ENCODE results near the gene ADARB2.

ADARB2 gene

DNA sequence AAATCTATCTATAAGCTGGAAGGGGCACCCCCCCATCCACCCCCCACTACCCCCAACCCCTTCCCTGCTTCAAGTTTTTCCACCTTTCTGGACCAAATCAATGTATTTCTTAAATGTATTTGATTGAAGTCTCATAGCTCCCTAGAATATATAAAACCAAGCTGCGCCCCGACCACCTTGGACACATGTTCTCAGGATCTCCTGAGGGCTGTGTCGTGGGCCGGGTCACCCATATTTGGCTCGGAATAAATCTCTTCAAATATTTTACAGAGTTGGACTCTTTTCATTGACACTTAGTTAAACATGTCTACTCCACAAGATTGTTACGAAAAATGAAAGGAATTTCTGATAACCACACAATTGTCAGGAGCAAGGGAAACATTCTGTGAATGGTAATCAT, 215.6 kb downstream of the ADARB2 start:
- Mint-ChIP-seq H3K36me3 (no peaks in the 10 kb centered on the region), H3K27me3 (no peaks in the 10 kb centered on the region), H3K27ac (no peak overlapping the region), H3K4me3 (no peak overlapping the region), H3K9me3 (no peaks in the 10 kb centered on the region), H3K4me1 (peaks cover 9% of the 10 kb centered on the region)
- ATAC-seq (ENCODE audit: low read depth): no peak
- DNase-seq (ENCODE audit: low spot score in 2 of 2): no peak

DNA sequence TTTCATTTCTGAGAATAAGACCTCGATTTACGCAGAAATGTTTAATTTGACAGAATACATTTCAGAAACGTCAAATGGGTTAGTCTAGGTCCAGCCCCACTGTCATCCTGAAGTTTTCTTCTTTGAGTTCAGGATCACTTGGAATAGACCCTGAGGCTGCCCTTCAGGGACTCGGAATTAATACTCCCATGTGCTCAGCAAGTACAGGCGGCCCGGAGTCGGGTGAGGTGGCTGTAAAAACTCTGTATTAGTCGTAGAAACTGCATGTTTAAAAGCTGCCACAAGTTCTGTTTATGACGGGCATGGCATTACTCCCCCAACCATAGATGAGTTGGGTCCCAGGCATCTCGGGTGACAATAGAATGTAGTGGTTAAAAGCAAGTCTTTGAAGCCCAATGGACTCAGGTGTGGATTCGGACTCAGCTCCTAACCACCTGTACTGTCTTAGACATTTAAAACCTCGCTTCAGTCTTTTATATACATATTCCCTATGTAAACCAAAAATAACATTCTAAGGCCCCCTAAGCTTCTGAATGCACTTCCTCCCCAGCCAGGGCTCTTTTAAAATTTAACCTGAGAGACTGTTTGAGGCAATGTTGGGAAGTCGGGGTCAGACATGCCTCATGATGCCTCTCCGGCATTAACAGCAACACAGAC, 216.3 kb downstream of the ADARB2 start:
- no peaks in the 10 kb centered on the region for H3K27me3 Mint-ChIP-seq
- peaks cover 9% of the 10 kb centered on the region for H3K4me1 Mint-ChIP-seq
- DNase-seq (ENCODE audit: low spot score in 2 of 2): no peak

DNA sequence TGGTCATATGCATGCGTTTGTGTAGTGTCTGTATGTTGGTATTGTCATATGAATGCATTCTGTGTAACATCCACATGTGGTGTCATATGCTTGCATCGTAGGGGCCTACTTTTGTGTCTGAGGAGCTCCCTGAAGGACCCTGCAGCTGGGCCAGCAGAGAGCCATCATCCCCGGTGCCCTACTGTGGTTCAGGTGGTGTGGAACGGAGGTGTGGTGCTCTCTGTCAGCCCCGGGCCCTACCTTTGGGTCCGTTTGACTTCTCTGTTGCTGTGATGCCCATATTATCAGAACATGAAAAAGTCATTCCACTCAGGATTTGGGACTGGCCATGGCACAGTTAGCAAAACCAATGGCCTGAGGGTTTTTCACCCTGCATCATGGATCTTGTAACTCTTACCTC, 217.9 kb downstream of the ADARB2 start:
- ATAC-seq (ENCODE audit: low read depth): no peak
- H3K4me3 Mint-ChIP-seq: no peak overlapping the region
- H3K27me3 Mint-ChIP-seq: no peaks in the 10 kb centered on the region
- no peak overlapping the region for H3K27ac Mint-ChIP-seq
- H3K4me1 Mint-ChIP-seq: peaks cover 7% of the 10 kb centered on the region
- no peaks in the 10 kb centered on the region for H3K36me3 Mint-ChIP-seq
- no peaks in the 10 kb centered on the region for H3K9me3 Mint-ChIP-seq
- no peak for DNase-seq (ENCODE audit: low spot score in 2 of 2)

More for the DNA sequence above, 216.3 kb downstream of the ADARB2 start:
- H3K4me3 Mint-ChIP-seq: no peak overlapping the region
- no peak for ATAC-seq (ENCODE audit: low read depth)
- no peaks in the 10 kb centered on the region for H3K36me3 Mint-ChIP-seq
- no peak overlapping the region for H3K27ac Mint-ChIP-seq
- no peaks in the 10 kb centered on the region for H3K9me3 Mint-ChIP-seq

DNA sequence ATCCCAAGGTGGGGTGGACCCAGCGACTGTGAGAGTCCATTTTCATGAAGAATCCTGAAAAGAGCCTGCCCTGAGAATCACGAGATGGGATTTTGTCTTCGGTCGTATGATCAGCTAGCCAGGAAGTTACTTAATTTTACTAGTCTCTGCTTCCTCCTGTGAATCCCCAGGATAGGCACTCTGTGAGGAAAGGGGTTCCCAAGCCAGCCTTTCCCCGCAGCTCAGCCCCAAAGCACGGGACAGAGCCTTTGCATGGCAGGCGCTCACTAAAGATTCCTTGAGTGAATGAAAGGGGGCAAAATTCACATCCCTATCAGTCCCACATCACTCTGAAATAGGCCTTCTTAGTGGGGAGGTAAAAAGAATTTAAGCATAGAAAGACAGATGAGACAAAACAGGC, 219.6 kb downstream of the ADARB2 start:
- Mint-ChIP-seq H3K4me1 (peaks cover 5% of the 10 kb centered on the region), H3K4me3 (no peak overlapping the region), H3K36me3 (no peaks in the 10 kb centered on the region), H3K27me3 (no peaks in the 10 kb centered on the region), H3K9me3 (no peaks in the 10 kb centered on the region), H3K27ac (no peak overlapping the region)
- ATAC-seq (ENCODE audit: low read depth) (no peak), DNase-seq (ENCODE audit: low spot score in 2 of 2) (peak in 1 of 2 donors; percentile 7)

DNA sequence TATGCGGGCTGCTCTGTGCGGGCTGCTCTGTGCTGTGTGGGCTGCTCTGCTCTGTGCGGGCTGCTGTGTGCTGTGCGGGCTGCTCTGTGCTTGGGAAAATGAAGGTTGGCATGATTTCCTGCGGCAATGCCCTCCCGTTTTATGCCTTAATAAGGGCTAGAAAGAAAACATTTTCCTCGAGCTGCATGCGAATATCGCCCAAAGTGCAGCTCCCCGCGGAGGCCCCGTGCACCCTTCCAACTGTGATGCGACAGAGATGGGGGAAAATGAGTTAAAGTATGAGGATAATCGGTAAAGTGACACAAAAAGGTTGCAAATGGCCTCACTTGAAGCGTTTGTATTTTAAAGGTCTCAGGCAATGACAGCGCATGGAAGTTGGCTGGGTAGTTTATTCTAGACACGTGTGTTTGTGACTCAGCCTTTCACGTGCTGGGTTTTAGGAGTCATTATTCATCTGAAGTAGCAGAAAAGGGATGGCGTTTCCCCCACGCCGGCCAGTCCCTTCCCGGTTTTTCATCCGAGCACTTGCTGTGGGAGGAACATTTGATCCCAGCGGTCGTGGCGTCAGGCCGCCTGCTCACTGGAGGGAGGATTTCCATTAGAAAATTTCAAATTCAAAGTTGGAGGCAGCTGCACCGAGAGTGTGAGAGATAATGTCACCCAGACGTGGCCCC, 220.7 kb downstream of the ADARB2 start:
- Mint-ChIP-seq H3K9me3 (no peaks in the 10 kb centered on the region), H3K4me3 (no peak overlapping the region), H3K27ac (no peak overlapping the region), H3K4me1 (peaks cover 3% of the 10 kb centered on the region), H3K36me3 (no peaks in the 10 kb centered on the region), H3K27me3 (no peaks in the 10 kb centered on the region)
- ATAC-seq (ENCODE audit: low read depth) (no peak), DNase-seq (ENCODE audit: low spot score in 2 of 2) (no peak)

DNA sequence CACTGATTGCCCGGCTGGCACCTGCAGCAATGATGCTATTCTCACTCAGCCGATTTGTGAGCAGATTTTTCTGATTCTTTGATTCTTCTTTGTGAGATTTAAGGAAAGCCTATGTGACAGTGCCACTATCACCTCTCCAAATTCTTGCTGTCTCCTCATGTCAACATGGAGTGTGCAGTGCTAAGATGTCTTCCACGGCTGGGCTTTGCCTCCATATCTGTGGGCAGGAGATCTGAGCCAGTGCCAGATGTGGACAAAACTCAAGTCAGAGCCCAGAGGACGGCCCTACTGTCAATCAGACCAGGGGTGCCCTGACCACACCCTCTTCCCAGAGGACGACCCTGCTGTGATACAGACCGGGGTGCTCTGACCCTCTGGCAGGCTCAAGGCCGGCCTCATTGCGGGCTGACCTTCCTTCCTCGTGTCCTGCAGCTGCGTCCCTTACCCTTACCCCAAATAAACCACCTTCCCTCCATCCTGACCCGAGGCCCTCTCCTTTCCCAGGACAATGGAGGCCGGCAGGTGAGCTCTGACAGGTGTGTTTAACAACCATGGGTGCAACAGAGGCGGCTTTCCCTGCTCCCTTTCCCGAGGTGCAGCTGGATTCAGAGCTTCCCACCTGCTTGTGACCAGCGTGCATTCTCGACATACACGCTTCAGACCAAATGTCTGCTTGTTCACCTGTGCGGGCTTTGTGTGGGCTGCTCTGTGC, 221.4 kb downstream of the ADARB2 start:
- peaks cover 1% of the 10 kb centered on the region for H3K9me3 Mint-ChIP-seq
- peaks cover 6% of the 10 kb centered on the region for H3K4me1 Mint-ChIP-seq
- H3K27me3 Mint-ChIP-seq: no peaks in the 10 kb centered on the region
- H3K27ac Mint-ChIP-seq: no peak overlapping the region
- H3K4me3 Mint-ChIP-seq: no peak overlapping the region
- H3K36me3 Mint-ChIP-seq: peaks cover 2% of the 10 kb centered on the region
- ATAC-seq (ENCODE audit: low read depth) (no peak), DNase-seq (ENCODE audit: low spot score in 2 of 2) (no peak)

DNA sequence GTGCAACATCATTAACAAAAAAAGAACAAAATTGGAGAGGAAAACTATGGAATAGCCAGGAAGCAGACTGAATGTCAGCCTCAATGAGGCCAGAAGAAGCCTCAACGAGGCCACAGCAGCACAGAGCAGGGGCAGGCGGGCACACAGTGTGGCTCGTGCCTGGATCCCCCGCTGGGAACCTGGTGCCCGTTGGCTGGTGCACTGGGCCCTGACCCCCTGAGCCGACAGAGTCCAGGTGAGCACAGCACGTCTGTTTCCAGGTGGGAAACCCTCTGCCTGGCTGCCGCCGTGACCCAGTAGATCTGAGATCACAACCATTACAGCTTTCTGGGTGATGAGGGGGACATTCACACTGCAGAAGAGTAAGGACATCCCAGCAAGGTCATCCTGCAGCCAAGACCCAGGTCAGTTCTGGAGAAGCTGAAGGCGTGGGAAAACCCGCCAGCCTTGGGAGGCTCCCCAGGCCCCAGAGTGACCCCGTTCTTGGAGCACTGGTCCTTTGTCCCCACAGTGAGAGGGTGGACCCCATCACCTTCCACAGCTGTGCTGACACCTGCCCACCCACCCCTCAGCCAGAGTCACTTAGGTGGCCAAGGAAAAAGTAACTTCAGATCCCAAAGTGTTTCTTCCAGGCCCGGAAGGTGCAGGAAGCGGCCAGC, 222.1 kb downstream of the ADARB2 start:
- Mint-ChIP-seq H3K36me3 (peaks cover 2% of the 10 kb centered on the region), H3K27ac (no peak overlapping the region)

DNA sequence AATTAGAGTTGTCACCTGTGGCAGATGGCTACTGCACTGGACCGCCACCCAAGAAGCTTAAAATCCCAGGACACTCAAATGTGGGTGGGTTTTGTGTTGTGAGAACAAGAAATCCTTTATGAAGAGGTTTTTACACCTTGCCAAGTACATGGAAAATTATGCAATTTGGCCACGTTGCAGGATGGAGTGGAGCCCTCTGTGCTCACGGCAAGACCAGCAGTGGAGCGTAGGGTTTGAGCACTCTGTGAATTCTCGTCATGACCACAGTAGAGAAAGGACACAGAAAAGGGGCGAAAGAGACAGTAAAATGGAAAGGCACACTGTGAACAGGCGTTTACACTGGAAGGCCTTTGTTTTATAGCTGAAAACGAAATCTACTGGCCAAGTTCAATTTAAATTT, 222.6 kb downstream of the ADARB2 start:
- H3K27ac Mint-ChIP-seq: no peak overlapping the region
- ATAC-seq (ENCODE audit: low read depth): no peak
- H3K4me1 Mint-ChIP-seq: peaks cover 6% of the 10 kb centered on the region
- DNase-seq (ENCODE audit: low spot score in 2 of 2): no peak
- peaks cover 1% of the 10 kb centered on the region for H3K9me3 Mint-ChIP-seq
- H3K4me3 Mint-ChIP-seq: no peak overlapping the region
- H3K36me3 Mint-ChIP-seq: peaks cover 2% of the 10 kb centered on the region
- no peaks in the 10 kb centered on the region for H3K27me3 Mint-ChIP-seq

More for the DNA sequence above, 222.1 kb downstream of the ADARB2 start:
- no peak for DNase-seq (ENCODE audit: low spot score in 2 of 2)
- H3K4me1 Mint-ChIP-seq: peaks cover 6% of the 10 kb centered on the region
- H3K9me3 Mint-ChIP-seq: peaks cover 1% of the 10 kb centered on the region
- no peaks in the 10 kb centered on the region for H3K27me3 Mint-ChIP-seq
- ATAC-seq (ENCODE audit: low read depth): no peak
- H3K4me3 Mint-ChIP-seq: no peak overlapping the region

DNA sequence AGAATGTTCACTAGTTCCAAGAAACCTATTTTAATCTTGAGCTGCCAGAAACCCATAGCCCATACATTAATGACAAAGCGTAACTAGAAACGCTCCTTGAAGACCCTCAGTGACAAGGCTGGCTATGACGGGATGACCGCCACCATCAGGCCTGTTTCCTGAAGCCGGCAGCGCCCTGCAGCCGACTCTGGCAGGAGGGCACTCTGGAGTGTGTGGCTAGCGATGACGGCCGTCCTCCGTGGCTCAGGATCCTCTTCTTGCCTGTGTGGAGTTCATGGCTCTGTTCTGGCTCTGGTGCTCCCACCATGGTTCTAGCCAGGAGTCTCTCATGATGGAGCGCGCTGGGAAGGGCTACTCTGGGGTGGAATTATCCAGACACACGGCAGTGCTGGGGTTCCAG, 224.1 kb downstream of the ADARB2 start:
- ATAC-seq (ENCODE audit: low read depth): no peak
- Mint-ChIP-seq H3K27ac (no peak overlapping the region), H3K4me3 (no peak overlapping the region), H3K4me1 (peaks cover 6% of the 10 kb centered on the region), H3K27me3 (no peaks in the 10 kb centered on the region), H3K36me3 (peaks cover 2% of the 10 kb centered on the region), H3K9me3 (peaks cover 1% of the 10 kb centered on the region)
- DNase-seq (ENCODE audit: low spot score in 2 of 2): no peak

DNA sequence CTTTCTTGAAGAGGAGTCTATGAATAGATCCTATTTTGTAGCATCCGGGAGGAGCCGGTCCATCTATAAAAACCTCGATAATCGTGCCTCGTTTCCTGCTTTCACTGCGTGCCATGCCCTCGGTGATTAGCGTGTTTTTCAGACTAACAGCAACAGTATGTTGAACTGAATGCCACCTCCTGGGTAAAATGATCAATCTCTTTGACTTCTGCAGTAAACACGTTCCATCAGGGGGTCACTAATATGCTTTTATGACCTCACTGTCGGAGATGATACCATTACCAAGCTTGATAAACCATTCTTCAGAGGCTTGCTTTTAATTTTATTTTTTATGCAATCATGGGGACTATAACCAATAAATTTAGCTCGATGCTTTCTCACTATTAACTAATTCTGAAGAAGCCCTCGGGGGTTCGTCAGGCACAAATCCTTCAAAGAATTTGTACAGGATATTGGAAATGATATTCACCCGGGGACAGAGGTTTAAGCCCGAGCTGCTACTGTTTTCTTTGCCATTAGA, 228.3 kb downstream of the ADARB2 start:
- Mint-ChIP-seq H3K27me3 (peaks cover 4% of the 10 kb centered on the region), H3K36me3 (peaks cover 2% of the 10 kb centered on the region), H3K4me1 (peaks cover 13% of the 10 kb centered on the region), H3K27ac (no peak overlapping the region), H3K4me3 (no peak overlapping the region), H3K9me3 (peaks cover 1% of the 10 kb centered on the region)
- DNase-seq (ENCODE audit: low spot score in 2 of 2) (no peak), ATAC-seq (ENCODE audit: low read depth) (no peak)

DNA sequence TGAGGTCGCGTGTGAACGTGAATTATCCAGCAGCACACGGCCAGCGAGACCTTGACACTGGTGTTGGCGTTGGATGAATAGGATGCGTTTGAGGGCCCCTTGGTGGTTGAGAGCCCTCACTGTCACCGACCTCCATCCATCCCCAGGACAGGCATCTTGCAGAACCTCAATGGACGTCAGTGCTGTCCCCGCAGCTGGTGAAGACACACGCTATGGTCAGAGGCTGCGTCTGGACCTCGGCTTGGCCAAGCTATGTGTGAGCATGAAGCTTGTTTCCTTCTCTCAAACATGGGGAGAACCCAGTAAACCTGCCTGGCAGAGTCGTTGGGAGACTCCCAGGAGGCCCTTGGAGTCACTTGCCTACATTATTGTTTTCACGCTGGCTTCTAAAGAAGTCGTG, 229.2 kb downstream of the ADARB2 start:
- H3K36me3 Mint-ChIP-seq: peaks cover 2% of the 10 kb centered on the region
- no peak for ATAC-seq (ENCODE audit: low read depth)
- no peak overlapping the region for H3K4me3 Mint-ChIP-seq
- H3K9me3 Mint-ChIP-seq: peaks cover 1% of the 10 kb centered on the region
- peaks cover 13% of the 10 kb centered on the region for H3K4me1 Mint-ChIP-seq
- no peak for DNase-seq (ENCODE audit: low spot score in 2 of 2)
- no peak overlapping the region for H3K27ac Mint-ChIP-seq
- peaks cover 4% of the 10 kb centered on the region for H3K27me3 Mint-ChIP-seq

DNA sequence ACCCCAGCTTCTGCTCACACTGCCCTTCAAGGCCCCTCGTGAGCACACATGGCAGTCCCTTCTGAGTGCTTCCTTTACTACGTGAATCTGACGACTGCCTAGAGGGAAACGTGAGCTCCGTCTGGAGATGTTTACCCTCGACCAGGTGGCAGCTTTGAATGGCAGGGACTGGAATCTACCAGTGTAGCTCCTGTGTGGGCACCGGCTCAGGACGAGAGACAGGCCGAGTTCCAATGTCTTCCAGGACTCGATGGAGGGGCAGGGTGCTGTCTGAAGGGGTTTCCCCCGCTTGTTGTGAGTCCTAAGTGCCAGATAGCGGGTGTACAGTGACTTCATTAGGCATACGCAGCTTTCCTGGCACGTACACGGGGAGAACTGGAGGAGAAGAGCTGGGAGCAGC, 229.9 kb downstream of the ADARB2 start:
- H3K27me3 Mint-ChIP-seq: peaks cover 4% of the 10 kb centered on the region
- no peak overlapping the region for H3K27ac Mint-ChIP-seq
- peaks cover 13% of the 10 kb centered on the region for H3K4me1 Mint-ChIP-seq
- no peak for ATAC-seq (ENCODE audit: low read depth)
- DNase-seq (ENCODE audit: low spot score in 2 of 2): no peak
- H3K36me3 Mint-ChIP-seq: peaks cover 2% of the 10 kb centered on the region
- peaks cover 1% of the 10 kb centered on the region for H3K9me3 Mint-ChIP-seq
- H3K4me3 Mint-ChIP-seq: no peak overlapping the region

DNA sequence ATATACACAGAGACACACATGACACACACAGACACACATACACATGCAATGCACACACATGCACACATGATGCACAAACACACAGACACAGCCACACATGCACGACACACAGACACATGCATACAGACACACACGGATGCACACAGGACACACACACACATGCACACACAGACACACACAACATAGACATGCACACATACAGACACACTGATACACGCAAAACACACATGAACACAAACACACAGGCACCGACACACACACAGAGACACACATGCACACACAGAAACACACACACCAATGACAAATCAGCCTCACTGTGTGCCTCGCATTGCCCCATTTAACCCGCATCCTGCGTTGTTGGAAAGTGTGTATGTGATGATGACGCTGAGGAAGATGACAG, 232.4 kb downstream of the ADARB2 start:
- no peak overlapping the region for H3K4me3 Mint-ChIP-seq
- DNase-seq (ENCODE audit: low spot score in 2 of 2): no peak
- H3K27me3 Mint-ChIP-seq: peaks cover 4% of the 10 kb centered on the region
- H3K9me3 Mint-ChIP-seq: no peaks in the 10 kb centered on the region
- no peak for ATAC-seq (ENCODE audit: low read depth)
- no peaks in the 10 kb centered on the region for H3K36me3 Mint-ChIP-seq
- H3K27ac Mint-ChIP-seq: no peak overlapping the region
- H3K4me1 Mint-ChIP-seq: peaks cover 9% of the 10 kb centered on the region

DNA sequence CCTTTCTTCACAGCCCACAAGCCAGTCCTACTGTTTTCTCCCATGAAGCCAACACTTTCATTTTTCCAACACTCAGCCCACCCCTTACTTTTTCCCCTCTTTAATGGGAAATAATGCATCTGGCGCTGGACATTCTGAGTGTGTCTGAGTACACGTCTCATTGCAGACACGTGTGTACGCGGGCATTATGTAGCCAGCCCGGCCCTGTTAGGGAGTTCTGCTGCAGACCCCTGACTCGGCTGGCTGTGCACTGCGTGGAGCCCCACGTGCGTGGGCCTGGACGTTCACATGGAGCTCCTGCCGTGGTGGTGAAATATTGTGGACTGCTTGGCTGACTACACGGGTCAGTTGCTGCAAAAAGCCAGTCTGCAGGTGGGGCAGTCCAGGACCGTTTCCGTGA, 233.0 kb downstream of the ADARB2 start:
- Mint-ChIP-seq H3K9me3 (no peaks in the 10 kb centered on the region), H3K27ac (no peak overlapping the region), H3K4me3 (no peak overlapping the region), H3K27me3 (peaks cover 4% of the 10 kb centered on the region), H3K4me1 (peaks cover 9% of the 10 kb centered on the region), H3K36me3 (no peaks in the 10 kb centered on the region)
- ATAC-seq (ENCODE audit: low read depth): no peak
- no peak for DNase-seq (ENCODE audit: low spot score in 2 of 2)
